A673 (cell line): ENCODE results near the gene GBX2. TPM values are rescaled to one million over a fixed set of nuclear protein-coding genes. Genes with fewer than 3 reads are reported as not detected.

Experiments used
- BruUV-seq: library from RNA; stranded (reverse); fragments of 400-500 nt; replicated peaks from 2 replicates; lab custom pipeline; 2021; lab: Mats Ljungman, UMichigan
- CTCF ChIA-PET: fragments of 300-600 bp; sonication (Branson Sonifier 250); formaldehyde crosslinking; loops from one replicate; lab custom pipeline; 2022; ENCODE audit warnings: antibody characterized with exemption; lab: Charles Lee
- POLR2A ChIA-PET: fragments of 300-600 bp; sonication (Branson Sonifier 250); formaldehyde crosslinking; loops from one replicate; lab custom pipeline; 2022; ENCODE audit warnings: antibody characterized with exemption; ENCODE audit not compliant: low non-redundant PET; lab: Charles Lee
- DNase-seq: peaks from one replicate; pipeline ENCODE4 v3.0.0-alpha.2; 2015; ENCODE audit warnings: low spot score
- H3K27ac ChIP-seq: fragments of 200-600 bp; sonication (generic); 2 replicates; pipeline ENCODE4 v1.5.1; 2016; ENCODE audit warnings: mixed run types, low read depth, mild to moderate bottlenecking, mixed read lengths, antibody characterized with exemption, low read length; ENCODE audit not compliant: poor library complexity, severe bottlenecking
- H3K27me3 ChIP-seq: fragments of 200-600 bp; sonication (generic); replicated peaks from 2 replicates; pipeline ENCODE4 v1.6.1; 2017; ENCODE audit warnings: mixed run types, low read depth, mild to moderate bottlenecking, mixed read lengths, antibody characterized with exemption, low read length; ENCODE audit not compliant: insufficient read depth, poor library complexity
- H3K36me3 ChIP-seq: fragments of 200-600 bp; sonication (generic); 2 replicates; pipeline ENCODE4 v1.6.1; 2016; ENCODE audit warnings: mixed run types, mild to moderate bottlenecking, mixed read lengths, antibody characterized with exemption, low read length; ENCODE audit not compliant: insufficient read depth, poor library complexity, severe bottlenecking
- H3K4me1 ChIP-seq: fragments of 200-600 bp; sonication (generic); 2 replicates; pipeline ENCODE4 v1.6.1; 2017; ENCODE audit warnings: mixed run types, mild to moderate bottlenecking, mixed read lengths, antibody characterized with exemption, low read length; ENCODE audit not compliant: insufficient read depth, poor library complexity, severe bottlenecking
- H3K4me3 ChIP-seq: fragments of 200-600 bp; sonication (generic); 2 replicates; pipeline ENCODE4 v1.5.1; 2016; ENCODE audit warnings: low read depth, mixed run types, mild to moderate bottlenecking, mixed read lengths, low read length; ENCODE audit not compliant: poor library complexity, severe bottlenecking
- H3K9me3 ChIP-seq: fragments of 200-600 bp; sonication (generic); 2 replicates; pipeline ENCODE4 v1.6.1; 2016; ENCODE audit warnings: mixed run types, low read depth, mild to moderate bottlenecking, mixed read lengths, antibody characterized with exemption, low read length; ENCODE audit not compliant: poor library complexity, severe bottlenecking
- EZH2 ChIP-seq: fragments of 200-600 bp; sonication (generic); IDR thresholded peaks from 2 replicates; pipeline ENCODE4 v1.6.1; 2017; ENCODE audit warnings: borderline replicate concordance, low read depth, mild to moderate bottlenecking, mixed read lengths, antibody characterized with exemption, low read length; ENCODE audit not compliant: poor library complexity, severe bottlenecking
- intact Hi-C: fragments of 100-400 bp; cut with micrococcal nuclease; formaldehyde crosslinking; loops from one replicate; pipeline ENCODE4 v1.10.0; 2022; ENCODE audit not compliant: unreplicated experiment
- total RNA-seq: library from RNA; stranded (reverse); gene quantifications from 2 replicates; pipeline ENCODE4 v1.2.3, GENCODE V29; 2021
- TF ChIP-seq, protein P1 (sequence below): fragments of 300-800, 200-600 bp; sonication (generic); conservative IDR thresholded peaks from 2 replicates; pipeline ENCODE4 v1.5.1; 2017; ENCODE audit warnings: low read depth, mild to moderate bottlenecking, antibody characterized with exemption, low read length, moderate library complexity, mixed read lengths

The GBX2 gene
- total RNA-seq, 1 experiment from 2014 or later, result not detected

DNA sequence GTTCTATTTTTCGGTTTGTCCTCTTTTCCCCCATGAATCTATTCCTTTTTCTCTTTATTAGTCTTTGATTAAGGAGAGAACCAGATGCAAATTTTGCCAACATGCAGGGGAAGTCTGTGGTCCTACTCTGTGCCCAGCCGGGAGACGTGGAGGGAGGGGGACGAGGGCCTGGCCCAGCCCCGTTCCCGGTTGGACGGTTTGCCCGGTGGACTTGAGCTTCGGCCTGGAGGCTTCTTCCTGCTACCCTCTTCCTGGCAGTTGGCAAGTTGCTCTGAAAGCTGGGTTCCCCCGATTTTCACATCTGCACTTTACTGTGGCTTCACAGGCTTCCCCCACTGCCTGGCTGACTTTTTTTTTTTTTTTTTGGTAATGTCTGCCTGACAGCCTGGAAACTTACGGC lies 39.3 kb upstream of the GBX2 start:
- peaks cover 8% of the 10 kb centered on the region for H3K9me3 ChIP-seq
- DNase-seq, result no peak
- intact Hi-C loops, result no loop called here
- no peaks in the 10 kb centered on the region for H3K36me3 ChIP-seq
- no peak for TF ChIP-seq EZH2
- TF ChIP-seq, protein P1, sequence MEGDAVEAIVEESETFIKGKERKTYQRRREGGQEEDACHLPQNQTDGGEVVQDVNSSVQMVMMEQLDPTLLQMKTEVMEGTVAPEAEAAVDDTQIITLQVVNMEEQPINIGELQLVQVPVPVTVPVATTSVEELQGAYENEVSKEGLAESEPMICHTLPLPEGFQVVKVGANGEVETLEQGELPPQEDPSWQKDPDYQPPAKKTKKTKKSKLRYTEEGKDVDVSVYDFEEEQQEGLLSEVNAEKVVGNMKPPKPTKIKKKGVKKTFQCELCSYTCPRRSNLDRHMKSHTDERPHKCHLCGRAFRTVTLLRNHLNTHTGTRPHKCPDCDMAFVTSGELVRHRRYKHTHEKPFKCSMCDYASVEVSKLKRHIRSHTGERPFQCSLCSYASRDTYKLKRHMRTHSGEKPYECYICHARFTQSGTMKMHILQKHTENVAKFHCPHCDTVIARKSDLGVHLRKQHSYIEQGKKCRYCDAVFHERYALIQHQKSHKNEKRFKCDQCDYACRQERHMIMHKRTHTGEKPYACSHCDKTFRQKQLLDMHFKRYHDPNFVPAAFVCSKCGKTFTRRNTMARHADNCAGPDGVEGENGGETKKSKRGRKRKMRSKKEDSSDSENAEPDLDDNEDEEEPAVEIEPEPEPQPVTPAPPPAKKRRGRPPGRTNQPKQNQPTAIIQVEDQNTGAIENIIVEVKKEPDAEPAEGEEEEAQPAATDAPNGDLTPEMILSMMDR, result no peak
- H3K27me3 ChIP-seq, result peaks cover 46% of the 10 kb centered on the region
- no TSS peak for BruUV-seq
- no peak overlapping the region for H3K27ac ChIP-seq
- no peak overlapping the region for H3K4me3 ChIP-seq
- POLR2A ChIA-PET, result no interaction called here
- CTCF ChIA-PET, result no interaction called here
- H3K4me1 ChIP-seq, result no peaks in the 10 kb centered on the region

GRCh38 chr2:236205867-236206645 lies 37.9 kb upstream of the GBX2 start:
- intact Hi-C loops, result no loop called here
- Histone ChIP-seq H3K27ac (no peak overlapping the region), H3K27me3 (peaks cover 38% of the 10 kb centered on the region), H3K36me3 (no peaks in the 10 kb centered on the region), H3K9me3 (peaks cover 8% of the 10 kb centered on the region), H3K4me3 (no peak overlapping the region), H3K4me1 (no peaks in the 10 kb centered on the region)
- CTCF ChIA-PET, result no interaction called here
- TF ChIP-seq, protein P1, result no peak
- TF ChIP-seq EZH2, result no peak
- POLR2A ChIA-PET, result no interaction called here
- no TSS peak for BruUV-seq
- no peak for DNase-seq

GRCh38 chr2:236204953-236205352 lies 36.8 kb upstream of the GBX2 start:
- Histone ChIP-seq H3K4me1 (no peaks in the 10 kb centered on the region), H3K4me3 (no peak overlapping the region), H3K27ac (no peak overlapping the region), H3K27me3 (peaks cover 39% of the 10 kb centered on the region), H3K36me3 (no peaks in the 10 kb centered on the region), H3K9me3 (peaks cover 8% of the 10 kb centered on the region)
- no peak for DNase-seq
- intact Hi-C loops, result no loop called here
- no TSS peak for BruUV-seq
- ChIA-PET POLR2A (no interaction called here), CTCF (no interaction called here)
- no peak for TF ChIP-seq EZH2
- TF ChIP-seq, protein P1, result no peak
